NCI-H524 treated with DMSO at 0.1 percent for 48 hours (cell line): Measurements from ENCODE around the gene HOXD8.

ENCODE experiments used
- DNase-seq: peaks from one replicate; lab custom pipeline; 2025; lab: John Stamatoyannopoulos, UW

Gene HOXD8

DNA sequence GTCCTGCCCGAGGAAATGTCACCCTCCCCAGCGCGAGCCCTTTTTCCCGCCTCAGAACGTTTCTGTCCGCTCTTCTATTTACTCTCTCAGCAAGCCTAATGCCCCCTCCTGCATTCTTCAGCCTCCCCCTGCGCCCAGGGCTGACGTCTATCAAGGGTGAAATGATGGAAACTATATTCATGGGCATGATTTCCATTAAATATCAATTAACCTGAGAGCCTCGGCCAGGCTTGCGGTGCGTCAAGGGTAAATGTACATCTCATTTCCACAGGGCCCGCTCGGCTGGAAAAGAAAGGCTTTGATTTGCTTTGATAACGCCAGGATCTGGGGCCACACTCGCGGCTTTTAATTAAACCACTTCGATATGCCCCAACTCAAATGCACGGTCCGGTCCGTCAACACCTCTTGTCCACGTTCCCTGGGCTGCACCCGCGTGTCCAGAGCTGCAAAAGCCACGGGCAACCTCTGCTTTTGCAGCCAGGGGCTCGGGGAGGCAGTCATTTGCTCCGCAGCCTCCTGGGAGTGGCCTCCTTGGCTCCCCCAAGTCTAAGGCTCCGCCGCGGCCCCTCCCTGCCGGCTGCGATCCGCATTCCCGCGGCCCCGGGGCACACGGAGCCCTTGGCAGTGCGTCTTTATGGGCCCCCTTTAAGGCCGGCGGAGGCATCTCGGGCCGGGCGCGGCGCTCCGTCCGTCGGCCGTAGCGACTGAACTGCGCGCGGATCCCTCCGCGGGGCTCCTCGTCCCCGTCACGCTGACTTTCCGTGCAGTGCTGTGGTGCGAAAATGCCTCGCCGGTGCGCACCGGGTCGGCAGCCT is at the start of gene HOXD8:
Gene HOXD8, plus strand, starts transcription at position 724 of the 815 bp plus-strand sequence. CDS start 662 bp downstream, outside the sequence.
- no peak for DNase-seq

DNA sequence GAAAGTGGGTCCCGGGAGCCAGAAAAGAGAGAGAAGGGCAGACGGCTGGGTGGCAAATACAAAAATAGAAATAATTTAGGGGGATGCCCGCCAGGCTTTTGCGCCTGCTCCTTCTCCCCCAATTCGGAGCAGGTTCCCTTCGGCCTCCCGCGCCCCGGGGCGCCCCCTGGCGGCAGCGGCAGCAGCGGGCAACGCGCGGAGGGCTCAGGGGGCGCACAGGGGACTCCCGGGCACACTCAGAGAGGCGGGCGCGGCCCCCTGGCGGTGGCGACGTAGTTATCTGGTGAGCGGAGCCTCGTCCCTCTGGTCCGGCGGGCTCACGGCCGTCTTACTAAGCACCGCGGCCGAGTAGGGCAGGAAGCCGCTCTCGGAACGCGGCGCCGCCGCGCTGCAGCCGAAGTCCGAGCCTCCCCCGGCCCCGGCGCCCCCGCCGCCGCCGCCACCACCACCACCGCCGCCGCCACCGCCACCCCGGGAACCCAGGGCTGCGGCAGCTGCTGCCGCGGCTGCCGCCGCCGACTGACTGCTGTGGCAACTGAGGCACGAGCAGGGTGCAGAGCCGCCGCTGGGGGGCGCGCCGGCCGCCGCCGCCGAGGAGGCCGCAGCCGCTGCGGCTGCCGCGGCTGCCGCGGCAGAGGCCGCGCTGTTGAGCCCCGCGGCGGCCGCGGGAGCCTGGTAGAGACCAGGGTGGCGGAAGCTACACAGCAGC is 49.5 kb upstream of the HOXD8 start:
- DNase-seq = peak; percentile 60

DNA sequence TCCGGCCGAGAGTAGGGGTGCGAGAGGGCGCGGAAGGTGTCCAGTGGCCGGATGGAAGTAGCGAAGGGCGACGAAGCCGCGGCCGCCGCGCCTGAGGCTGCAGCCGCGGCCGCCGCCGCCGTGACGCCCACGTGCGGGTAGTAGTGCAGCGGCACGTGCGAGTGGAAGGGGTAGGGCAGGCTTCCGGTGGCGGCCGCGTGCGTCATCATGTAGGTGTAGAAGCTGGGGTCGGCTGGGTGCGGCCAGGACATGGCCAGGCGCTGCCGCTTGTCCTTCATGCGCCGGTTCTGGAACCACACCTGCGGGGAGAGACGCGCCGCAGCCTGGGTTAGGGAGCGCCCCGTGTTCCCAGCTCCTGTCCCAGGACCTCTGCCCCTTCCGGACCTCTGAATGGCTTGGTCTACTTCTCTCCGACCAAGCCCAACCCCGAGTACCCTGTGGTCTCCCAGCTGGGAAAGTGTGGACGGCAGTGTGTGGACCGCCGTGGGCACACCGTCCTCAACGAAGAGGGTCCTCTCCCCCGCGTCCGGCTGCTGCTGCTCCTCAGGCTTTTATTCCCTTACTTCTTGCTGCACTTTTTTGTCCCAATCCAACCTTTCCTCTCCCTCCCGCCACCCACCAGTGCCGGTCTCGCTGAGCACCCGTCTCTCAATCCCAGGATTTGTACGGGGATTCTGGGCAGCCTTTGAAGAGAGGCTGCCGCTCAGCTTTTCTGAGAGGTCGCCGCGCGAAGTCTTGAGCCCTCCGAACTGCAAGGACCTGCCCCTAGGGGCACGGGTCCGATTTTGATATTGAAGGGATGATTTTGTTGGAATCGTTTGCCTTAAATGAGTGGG is 48.7 kb upstream of the HOXD8 start:
- no peak for DNase-seq

DNA sequence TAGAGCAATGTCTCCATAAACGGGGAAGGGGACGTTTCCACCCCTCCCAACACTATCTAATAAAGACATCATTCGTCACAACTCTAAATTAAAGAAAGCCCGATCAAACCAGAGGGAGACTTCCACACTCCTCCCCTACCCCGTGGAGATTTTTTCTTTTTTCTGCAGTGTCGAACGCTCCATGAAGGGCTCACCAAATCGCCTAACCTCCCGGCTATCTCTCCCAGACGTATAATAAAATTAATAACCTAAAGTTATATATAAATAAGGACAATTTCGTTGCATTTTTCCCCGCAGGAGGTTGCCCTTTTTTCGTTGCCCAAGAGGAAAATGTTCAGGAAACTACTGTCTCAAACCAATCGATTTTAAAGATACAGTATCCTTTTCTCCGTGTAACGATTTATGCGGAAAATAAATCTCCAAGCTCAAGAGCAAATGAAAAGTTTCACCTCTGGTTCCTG is 48.1 kb upstream of the HOXD8 start:
- no peak for DNase-seq

- no peak for DNase-seq
Observed at GRCh38 chr2:176081837-176082524, 47.5 kb upstream of the HOXD8 start.

- DNase-seq = no peak
Observed at GRCh38 chr2:176082525-176082823, 47.0 kb upstream of the HOXD8 start.

DNA sequence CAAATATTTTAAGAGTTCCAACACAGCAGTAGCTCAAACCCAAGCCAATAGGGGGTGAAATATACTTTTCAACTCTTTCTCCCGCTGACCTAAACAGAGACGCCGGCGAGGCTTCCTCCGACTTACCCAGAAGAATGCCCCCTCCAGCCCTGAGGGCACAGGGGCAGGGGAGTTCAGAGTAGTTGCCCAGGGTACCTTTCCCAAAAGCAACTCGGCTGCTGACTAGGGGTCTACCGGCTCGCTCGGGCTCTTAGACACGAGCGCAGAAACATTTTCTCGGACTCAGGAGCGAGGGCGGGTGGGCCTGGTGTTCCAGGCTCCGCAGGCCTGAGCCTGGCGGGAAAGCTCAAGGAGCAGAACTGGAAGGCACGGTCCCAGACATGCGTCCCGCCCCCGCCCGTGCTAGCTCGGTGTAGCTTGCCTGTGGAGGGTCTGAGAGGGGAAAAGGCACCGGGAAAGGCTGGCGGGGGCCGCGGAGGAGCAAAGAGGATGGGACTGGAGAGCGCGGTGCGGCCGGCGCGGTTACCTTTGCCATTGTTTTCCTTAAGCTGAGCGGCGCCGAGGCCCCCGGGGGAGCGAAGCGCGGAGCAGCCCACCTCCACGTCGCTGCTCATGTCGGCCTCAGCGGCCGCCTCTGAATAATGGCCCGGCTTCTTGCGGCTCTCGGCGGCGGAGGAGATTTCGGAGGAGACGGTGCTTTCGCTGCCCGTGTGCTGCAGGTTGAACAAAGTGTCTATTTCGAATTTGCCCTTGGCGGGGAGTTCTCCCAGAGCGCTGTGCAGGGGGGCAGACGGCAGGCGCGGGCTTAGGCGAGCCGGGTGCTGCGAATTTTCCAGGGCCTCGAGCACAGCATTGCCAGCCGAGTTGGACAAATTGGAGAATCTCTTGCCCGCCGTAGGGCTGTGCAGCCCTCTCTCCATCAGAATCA is 46.4 kb upstream of the HOXD8 start:
- DNase-seq = no peak

DNA sequence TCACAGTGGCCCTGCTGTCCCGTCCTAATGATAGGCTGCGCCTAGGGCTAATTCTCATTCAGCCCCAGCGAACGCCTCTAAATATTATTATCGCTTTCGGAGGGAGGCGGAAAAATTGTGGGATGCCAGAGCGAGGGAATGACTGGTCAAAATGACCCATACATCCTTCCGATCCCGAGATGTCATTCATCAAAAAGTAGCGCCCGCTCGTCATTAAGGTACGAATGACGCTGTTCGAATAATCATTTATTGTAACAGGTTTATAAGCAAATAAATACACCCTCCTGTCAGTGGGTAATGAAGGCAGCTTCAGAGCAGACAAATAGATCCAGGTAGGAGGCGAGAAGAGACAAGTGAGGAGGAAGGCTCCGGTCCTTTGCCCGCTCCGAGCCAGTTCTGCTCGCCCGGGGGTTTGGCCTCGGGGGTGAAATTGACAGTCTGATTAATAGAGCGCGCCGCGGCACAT is 45.7 kb upstream of the HOXD8 start, which contains the start of gene EVX2:
Gene EVX2, minus strand, starts transcription at position 167 of the 466 bp plus-strand sequence. CDS start 186 bp downstream, outside the sequence.
- no peak for DNase-seq

GRCh38 chr2:176084611-176085119 is 44.8 kb upstream of the HOXD8 start:
- DNase-seq = no peak

DNA sequence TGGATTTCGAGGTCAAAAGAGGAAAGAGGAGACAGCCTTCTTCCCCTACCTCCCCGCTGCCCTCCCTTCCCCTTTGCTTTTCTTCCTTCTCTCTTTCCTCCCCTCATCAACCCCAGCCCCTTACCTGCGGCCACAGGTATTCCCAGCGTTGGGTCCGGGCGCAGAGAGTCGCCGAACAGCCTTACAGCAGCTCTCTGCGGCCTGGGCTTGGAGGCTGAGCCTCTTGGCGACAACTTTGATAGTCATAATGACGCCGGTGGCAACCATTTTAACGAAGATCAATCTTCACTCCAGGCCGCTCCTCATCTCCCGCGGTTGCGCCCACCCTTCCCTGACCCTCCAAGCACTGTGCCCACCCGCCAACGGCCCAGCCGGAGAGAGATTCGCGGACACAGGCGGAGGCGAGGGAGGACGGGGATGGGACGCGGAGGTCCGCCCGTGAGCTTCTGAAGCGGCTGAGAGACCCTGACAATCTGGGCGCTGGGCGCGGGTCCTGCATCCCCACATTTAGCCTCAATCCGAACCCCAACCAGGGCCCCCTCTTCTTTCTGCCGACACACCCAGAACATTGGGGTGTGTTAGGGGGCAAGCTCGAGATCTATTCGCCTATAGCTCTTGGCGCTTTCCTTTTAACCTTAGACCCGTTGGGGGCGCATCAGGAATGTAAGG is 44.3 kb upstream of the HOXD8 start:
- no peak for DNase-seq

DNA sequence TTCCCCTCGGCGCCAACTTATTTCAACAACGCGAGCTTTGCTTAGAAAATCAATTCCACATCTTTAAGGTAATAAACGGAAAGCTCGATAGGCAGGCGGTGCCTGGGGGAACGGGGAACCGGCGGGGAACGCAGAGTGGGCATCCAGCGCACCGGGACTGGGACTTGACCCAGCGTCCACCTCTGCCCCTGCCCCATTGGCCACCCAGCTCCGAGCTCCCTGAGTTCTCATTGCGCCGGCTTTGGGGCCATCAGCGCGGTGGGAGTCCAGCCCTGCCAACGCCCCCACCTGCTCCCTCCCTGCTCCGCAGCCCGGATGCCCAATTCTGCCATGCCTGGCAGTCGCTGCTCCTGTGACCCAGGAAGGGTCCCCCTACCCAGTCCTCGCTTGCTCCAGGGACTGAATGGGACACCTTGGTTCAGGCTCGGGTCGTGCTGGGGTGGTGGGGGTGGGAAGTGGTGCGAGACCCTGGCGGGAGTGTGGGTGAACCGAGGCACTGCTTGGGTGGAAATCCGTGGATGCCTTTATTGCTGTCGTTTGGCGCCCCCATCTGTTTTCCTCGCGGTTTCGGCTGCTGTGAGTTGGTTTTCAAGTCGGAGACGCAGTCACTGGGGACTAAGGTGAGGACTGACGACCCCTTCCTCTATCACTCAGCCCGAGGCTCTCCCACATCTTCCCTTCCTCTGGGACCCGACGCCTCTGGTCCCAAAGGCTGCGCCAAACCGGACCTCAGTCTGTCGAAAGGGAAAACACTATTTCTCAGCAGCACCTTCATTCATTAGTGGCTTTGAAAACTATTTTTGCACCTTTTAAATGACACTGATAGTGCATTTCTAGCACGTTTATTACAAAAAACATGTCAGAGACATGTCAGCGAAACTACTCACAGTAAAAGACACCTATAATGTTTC is 43.4 kb upstream of the HOXD8 start:
- no peak for DNase-seq

DNA sequence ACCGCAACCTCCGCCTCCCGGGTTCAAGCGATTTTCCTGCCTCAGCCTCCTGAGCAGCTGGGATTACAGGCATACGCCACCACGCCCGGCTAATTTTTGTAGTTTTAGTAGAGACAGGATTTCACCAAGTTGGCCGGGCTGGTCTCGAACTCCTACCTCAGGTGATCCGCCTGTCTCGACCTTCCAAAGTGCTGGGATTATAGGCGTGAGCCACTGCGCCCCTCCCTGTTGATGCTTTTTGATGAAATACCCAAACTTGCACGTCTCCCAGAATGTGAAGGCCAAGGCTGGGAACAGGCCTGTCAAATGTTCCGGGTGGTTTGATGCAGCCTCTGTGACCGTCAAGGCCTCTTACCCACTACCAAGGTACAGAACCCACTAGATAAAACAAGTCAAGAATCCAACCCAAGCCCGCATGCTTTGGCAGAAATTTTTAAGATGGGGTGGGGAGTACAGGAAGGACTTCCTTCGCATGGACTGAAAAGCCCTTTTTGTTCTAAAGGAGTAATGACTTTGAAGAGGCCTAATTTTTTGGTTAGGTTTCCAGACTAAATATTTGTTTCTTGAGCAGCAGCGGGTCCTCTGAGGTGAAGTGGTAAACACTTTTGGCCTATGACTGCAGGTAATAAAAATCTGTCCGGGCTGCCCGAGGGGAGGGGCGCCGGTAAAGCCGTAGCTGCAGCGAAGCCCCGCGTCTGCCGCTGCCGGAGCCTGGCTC is 42.0 kb upstream of the HOXD8 start:
- no peak for DNase-seq

DNA sequence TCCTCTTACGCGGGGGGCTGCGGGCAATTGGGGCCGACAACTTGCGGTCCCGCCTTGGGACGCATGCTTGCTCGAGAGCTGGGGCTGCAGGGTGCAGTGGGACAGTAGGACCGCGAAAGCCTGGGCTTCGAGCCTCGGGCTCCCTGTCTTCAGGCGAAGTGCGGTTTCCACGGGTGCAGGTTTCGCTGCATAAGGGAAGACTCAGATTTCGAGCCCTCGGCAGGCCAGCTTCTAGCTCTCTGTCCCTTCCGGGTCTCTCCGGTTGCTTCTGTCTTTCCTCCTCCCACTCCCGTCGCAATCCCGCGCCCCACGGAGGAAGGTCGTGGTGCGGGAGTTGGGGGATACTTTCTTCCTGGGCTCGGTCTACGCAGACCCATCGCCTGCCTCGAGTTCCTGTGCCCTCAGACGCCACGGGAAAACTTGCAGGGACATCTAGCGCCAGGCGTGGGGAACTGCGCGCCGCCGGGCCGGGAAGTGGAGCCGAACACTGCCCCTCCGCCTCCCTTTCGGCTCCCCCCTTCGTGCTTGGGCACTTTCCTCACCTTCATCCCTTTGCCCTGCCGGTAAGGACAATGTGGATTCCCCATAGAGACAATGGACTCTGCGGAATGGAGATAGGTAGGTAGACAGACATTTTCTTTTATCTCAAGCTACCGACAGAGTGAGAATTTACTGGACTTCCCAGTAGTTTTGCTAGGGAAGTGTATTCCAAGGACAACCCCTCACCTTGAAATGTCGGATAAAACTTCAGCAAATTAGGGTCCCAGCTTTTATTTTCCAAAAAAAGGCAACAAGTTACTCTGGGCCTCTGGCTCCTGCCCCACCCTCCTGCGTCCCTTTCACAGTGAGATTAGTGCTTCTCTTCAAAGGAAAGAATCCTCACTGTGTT is 41.2 kb upstream of the HOXD8 start:
- no peak for DNase-seq

DNA sequence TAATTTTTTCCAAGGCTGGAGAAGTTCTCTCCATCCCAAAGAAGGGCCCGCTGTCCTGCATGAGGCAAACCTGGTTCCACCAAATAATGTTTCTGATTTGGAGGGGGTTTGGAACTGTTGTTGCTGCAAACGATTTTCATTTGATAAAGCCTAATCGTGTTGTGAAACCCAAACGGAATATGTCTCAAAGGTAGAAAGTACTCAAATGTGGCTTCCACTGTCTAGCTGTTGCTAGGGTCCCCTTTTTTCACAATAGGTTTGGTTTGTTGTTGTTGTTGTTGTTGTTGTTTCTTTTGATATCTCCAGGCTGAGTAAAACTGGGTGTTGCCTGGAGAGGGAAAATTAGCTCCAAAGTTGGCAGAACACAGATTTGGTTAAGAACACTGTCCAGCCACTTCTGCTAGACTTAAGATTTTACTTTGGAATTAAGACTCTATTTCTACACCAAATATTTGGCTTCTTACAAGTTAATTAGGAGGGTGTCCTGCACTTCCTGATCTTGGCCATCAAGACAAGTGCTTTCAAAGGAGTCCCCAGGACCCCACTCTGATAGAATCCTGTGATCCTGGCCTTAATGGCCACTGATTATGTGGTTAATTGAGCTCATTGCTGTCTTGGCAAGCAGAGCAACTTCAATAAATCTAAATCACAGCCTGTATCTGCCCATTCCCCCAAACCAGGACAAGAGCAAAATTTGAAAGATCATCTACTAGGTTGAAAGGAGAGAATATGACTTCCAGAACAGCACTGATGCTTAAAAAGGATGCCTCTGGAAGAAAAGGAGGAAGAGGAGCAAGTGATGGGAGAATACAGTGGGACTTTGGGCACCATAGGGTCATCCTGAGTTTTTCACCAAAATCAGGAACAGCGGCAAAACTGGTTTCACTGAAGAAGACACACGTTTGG is 40.3 kb upstream of the HOXD8 start:
- no peak for DNase-seq

DNA sequence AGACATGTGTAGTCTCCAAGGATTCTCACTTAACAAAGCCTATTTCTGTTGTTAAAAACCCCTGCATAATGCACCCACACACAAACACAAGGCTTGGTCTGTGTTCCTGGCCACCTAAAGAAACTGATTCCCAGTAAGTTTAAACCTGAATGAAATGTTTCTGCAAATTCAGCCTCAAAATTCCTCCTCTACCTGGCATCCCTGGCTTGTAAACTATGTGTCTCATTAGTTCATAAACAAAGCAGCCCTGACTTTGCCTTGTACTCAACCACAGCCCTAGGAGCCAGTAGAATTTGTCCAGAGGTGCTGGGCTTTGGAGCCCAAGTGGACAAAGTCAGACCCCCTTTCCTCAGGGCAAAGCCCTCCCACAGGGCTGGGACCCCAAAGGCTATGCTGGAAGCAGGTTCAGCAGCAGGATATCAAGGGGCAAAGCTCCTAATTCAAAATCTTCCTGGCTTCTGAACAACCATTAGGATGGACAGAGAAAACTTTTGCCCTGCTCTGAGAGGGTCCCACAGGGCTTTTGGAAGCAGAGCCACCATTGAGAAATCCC is 39.6 kb upstream of the HOXD8 start:
- DNase-seq = no peak

DNA sequence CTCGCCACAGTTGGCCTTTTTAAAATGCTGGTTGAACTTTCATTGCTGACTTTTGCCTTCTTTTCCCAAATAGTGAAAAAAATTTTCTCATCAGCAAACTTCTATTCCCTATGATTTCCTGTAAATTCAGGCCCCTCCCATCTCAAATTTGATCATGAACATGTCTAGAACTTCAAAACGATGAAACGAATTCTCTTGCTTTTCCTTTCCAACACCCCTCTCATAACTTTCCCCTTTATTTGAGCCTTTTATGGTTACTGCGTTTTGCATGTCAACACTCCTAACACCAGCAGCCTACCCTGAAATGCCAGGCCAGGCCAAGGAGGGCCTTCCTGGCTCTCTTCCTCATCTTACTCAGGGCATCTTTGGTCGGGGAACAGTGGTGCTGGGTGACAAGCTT is 38.6 kb upstream of the HOXD8 start:
- no peak for DNase-seq
